ENCODE results near the gene KRT86.

- TF ChIP-seq CTCF (IDR thresholded peaks at IDR 0.05; ENCODE audit: low read depth, low read length): no peak
- TF ChIP-seq EZH2phosphoT487 (IDR thresholded peaks at IDR 0.05; ENCODE audit: low read depth): no peak
These were observed 68.5 kb downstream of the KRT86 start for GRCh38 chr12:52342781-52343490.

Data from OCI-LY3 (cell line).